ENCODE data around the gene C11orf91. TPM values are rescaled to one million over a fixed set of nuclear protein-coding genes. Genes with fewer than 3 reads are reported as not detected.

Gene C11orf91
- total and polyA plus RNA-seq, 2 of the 8 experiments (the other 6 are each of a cell fraction or from before 2014, with no cell fraction given), result not detected

GRCh38 chr11:33649944-33650343 lies 50.7 kb downstream of the C11orf91 start (continued):
- no peak for TF ChIP-seq ATF3 (IDR thresholded peaks at IDR 0.05; ENCODE audit: insufficient read depth, low read depth, low read length)
- no peak for TF ChIP-seq TAF7 (optimal IDR thresholded peaks at IDR 0.05; ENCODE audit: borderline replicate concordance, low read depth, low read length)
- no peak for TF ChIP-seq JUND (IDR thresholded peaks at IDR 0.05; ENCODE audit: low read length)
- TF ChIP-seq SAP30 (IDR thresholded peaks at IDR 0.05; ENCODE audit: insufficient read depth, insufficient replicate concordance, low read length), result no peak
- TF ChIP-seq RXRA (IDR thresholded peaks at IDR 0.05; ENCODE audit: insufficient read depth, low read depth, low read length), result no peak
- TF ChIP-seq PHF8 (conservative IDR thresholded peaks at IDR 0.05; ENCODE audit: low read depth, low read length), result no peak
- TF ChIP-seq ATF2 (IDR thresholded peaks at IDR 0.05; ENCODE audit: low read length), result no peak
- no peak for TF ChIP-seq KDM4A (IDR thresholded peaks at IDR 0.05; ENCODE audit: low read depth, low read length, severe bottlenecking)

Other genes with a start within 250 kb of the C11orf91 start
- 90.3 and 101 TPM in 2 replicates for gene CD59, start 35.6 kb upstream of the C11orf91 start, total RNA-seq (2021; fragmentation: NEBNext Ultra II Directional; extraction: Animal tissue kit (Norgen Biotek cat#: 25700))
- gene CD59, start 35.6 kb upstream of the C11orf91 start, polyA plus RNA-seq (2011; rRNA removed), result 38.7 and 63.1 TPM in 2 replicates
- gene FBXO3, start 73.7 kb upstream of the C11orf91 start, total RNA-seq (2021; fragmentation: NEBNext Ultra II Directional; extraction: Animal tissue kit (Norgen Biotek cat#: 25700)), result 19.7 and 25.7 TPM in 2 replicates
- 11.8 and 15.9 TPM in 2 replicates for gene FBXO3, start 73.7 kb upstream of the C11orf91 start, polyA plus RNA-seq (2011; rRNA removed)
- 2.0 and 2.7 TPM in 2 replicates for gene LMO2, start 191.2 kb upstream of the C11orf91 start, total RNA-seq (2021; fragmentation: NEBNext Ultra II Directional; extraction: Animal tissue kit (Norgen Biotek cat#: 25700))
- gene LMO2, start 191.2 kb upstream of the C11orf91 start, polyA plus RNA-seq (2011; rRNA removed), result 1.2 and 1.6 TPM in 2 replicates

Measured in H1 (cell line).